ENCODE measurements around the gene HM13. TPM values are rescaled to one million over a fixed set of nuclear protein-coding genes. Genes with fewer than 3 reads are reported as not detected.

The HM13 gene
- total RNA-seq, 1 experiment from 2014 or later, result 183 TPM

- ChIA-PET POLR2A (interaction anchor here (1.2 to 28.6 kb wide), 9 partner anchors 9 to 163 kb away, joined by 3 to 1106 read pairs (median 9); partner anchors contain the start of gene ID1), CTCF (interaction anchor here (0.6 to 14.5 kb wide), 17 partner anchors 9 to 163 kb away, joined by 3 to 589 read pairs (median 7); partner anchors contain the start of gene ID1)
Measured at GRCh38 chr20:31560746-31561598, 46.7 kb downstream of the HM13 start.

GRCh38 chr20:31562241-31562640 is 48.0 kb downstream of the HM13 start:
- TF ChIP-seq TCF7L2 (IDR thresholded peaks at IDR 0.05; ENCODE audit: borderline replicate concordance, extremely low read depth, insufficient read depth, insufficient read length) (no peak), CEBPB (IDR thresholded peaks at IDR 0.05; ENCODE audit: low read depth) (no peak), ZNF274 (IDR thresholded peaks at IDR 0.05; ENCODE audit: low read depth, low read length) (no peak), CBX3 (IDR thresholded peaks at IDR 0.05; ENCODE audit: low read depth) (no peak)
- CTCF ChIA-PET, result interaction anchor here (1.1 to 14.5 kb wide), 13 partner anchors 9 to 161 kb away, joined by 3 to 589 read pairs (median 7); partner anchors contain the start of gene ID1
- Histone ChIP-seq H3K9me2 (ENCODE audit: insufficient read depth) (no peaks in the 10 kb centered on the region), H3K27me3 (ENCODE audit: insufficient read depth, low read length) (no peaks in the 10 kb centered on the region), H4K20me1 (ENCODE audit: insufficient read depth) (no peaks in the 10 kb centered on the region), H3K27ac (ENCODE audit: low read depth, low read length) (peak overlapping the region; percentile 93), H3K4me2 (ENCODE audit: low read length) (peak overlapping the region; percentile 69), H3K36me3 (ENCODE audit: control insufficient read depth in 1 of 2, insufficient read depth in 2 of 2, low read length in 2 of 2) (peaks cover 0 to 39% of the 10 kb centered on the region in 2 experiments; a peak in 2 of 4 replicates), H3K4me3 (replicated peaks in 1 of 2; ENCODE audit: low read depth in 1 of 2, low read length in 2 of 2) (no peak overlapping the region), H3K9ac (ENCODE audit: low read length) (peak overlapping the region; percentile 65), H2AFZ (ENCODE audit: low read depth, low read length, poor library complexity, severe bottlenecking) (no peak overlapping the region), H3K79me2 (ENCODE audit: insufficient read depth, low read length) (peaks cover 5% of the 10 kb centered on the region; the same call in 1 of the 2 replicates), H3K9me3 (ENCODE audit: control insufficient read depth in 1 of 2, insufficient read depth in 1 of 2, low read depth in 1 of 2, low read length in 2 of 2) (no peaks in the 10 kb centered on the region), H3K4me1 (ENCODE audit: control insufficient read depth in 1 of 2, insufficient read depth in 2 of 2, low read length in 2 of 2) (peaks cover 92 to 99% of the 10 kb centered on the region in 2 experiments)
- ATAC-seq (no peak), DNase-seq (ENCODE audit: low read depth, low spot score) (peak; percentile 42)
- BruUV-seq (replicated peaks), result no TSS peak
- RAD21 ChIA-PET (ENCODE audit: low non-redundant PET in 1 of 2, low total read pairs in 2 of 2, uncharacterized antibody in 2 of 2, unreplicated experiment in 2 of 2), result interaction anchor here (0.7 to 5.4 kb wide), 6 partner anchors 11 to 100 kb away, joined by 3 to 102 read pairs (median 6); no protein-coding TSS in a partner anchor
- POLR2A ChIA-PET, result interaction anchor here (1.0 to 28.6 kb wide), 6 partner anchors 9 to 42 kb away, joined by 3 to 1106 read pairs (median 6); partner anchors contain the start of gene ID1
- intact Hi-C loops (cut with micrococcal nuclease), result loop anchor here (5.0 kb wide), 1 partner anchor 160 kb away; the partner anchor contains the start of gene BCL2L1

More at GRCh38 chr20:31560746-31561598, 46.7 kb downstream of the HM13 start:
- Histone ChIP-seq H3K4me1 (ENCODE audit: control insufficient read depth in 1 of 2, insufficient read depth in 2 of 2, low read length in 2 of 2) (peaks cover 81 to 90% of the 10 kb centered on the region in 2 experiments), H3K4me2 (ENCODE audit: low read length) (peak overlapping the region; percentile 69), H3K27me3 (ENCODE audit: insufficient read depth, low read length) (no peaks in the 10 kb centered on the region), H2AFZ (ENCODE audit: low read depth, low read length, poor library complexity, severe bottlenecking) (no peak overlapping the region), H3K4me3 (replicated peaks in 1 of 2; ENCODE audit: low read depth in 1 of 2, low read length in 2 of 2) (peak overlapping the region in 1 of 2 experiments; percentile 22; a peak in 2 of 4 replicates), H3K79me2 (ENCODE audit: insufficient read depth, low read length) (peaks cover 5% of the 10 kb centered on the region; the same call in 1 of the 2 replicates), H4K20me1 (ENCODE audit: insufficient read depth) (no peaks in the 10 kb centered on the region), H3K9ac (ENCODE audit: low read length) (peak overlapping the region; percentile 65), H3K9me2 (ENCODE audit: insufficient read depth) (no peaks in the 10 kb centered on the region), H3K36me3 (ENCODE audit: control insufficient read depth in 1 of 2, insufficient read depth in 2 of 2, low read length in 2 of 2) (peaks cover 0 to 39% of the 10 kb centered on the region in 2 experiments; a peak in 2 of 4 replicates), H3K9me3 (ENCODE audit: control insufficient read depth in 1 of 2, insufficient read depth in 1 of 2, low read depth in 1 of 2, low read length in 2 of 2) (no peaks in the 10 kb centered on the region), H3K27ac (ENCODE audit: low read depth, low read length) (peak overlapping the region; percentile 93)
- intact Hi-C loops (cut with micrococcal nuclease), result loop anchor here (1.0 to 5.0 kb wide), 2 partner anchors 52 to 161 kb away; partner anchors contain the start of gene BCL2L1
- TF ChIP-seq ELF1 (IDR thresholded peaks at IDR 0.05; ENCODE audit: borderline replicate concordance, low read depth) (no peak), YY1 (IDR thresholded peaks at IDR 0.05; ENCODE audit: extremely low read depth, insufficient replicate concordance, low read depth, low read length) (peak; percentile 32), POLR2AphosphoS5 (IDR thresholded peaks at IDR 0.05; ENCODE audit: low read depth, low read length) (peak; percentile 69; the same call in 1 of the 2 replicates)
- RAD21 ChIA-PET (ENCODE audit: low non-redundant PET in 1 of 2, low total read pairs in 2 of 2, uncharacterized antibody in 2 of 2, unreplicated experiment in 2 of 2), result interaction anchor here (0.9 to 5.4 kb wide), 8 partner anchors 8 to 51 kb away, joined by 3 to 102 read pairs (median 4); no protein-coding TSS in a partner anchor
- DNase-seq (ENCODE audit: low read depth, low spot score) (peak; percentile 91), ATAC-seq (peak; percentile 76)
- no TSS peak for BruUV-seq (replicated peaks)

Data from HCT116 (cell line).